Measurements from ENCODE around the gene DOCK4.
"Not testable (repeated sequence)": the region's sequence is repeated elsewhere in the genome, so short reads cannot be mapped to it uniquely, and the experiment has no call there.

The DOCK4 gene

DNA sequence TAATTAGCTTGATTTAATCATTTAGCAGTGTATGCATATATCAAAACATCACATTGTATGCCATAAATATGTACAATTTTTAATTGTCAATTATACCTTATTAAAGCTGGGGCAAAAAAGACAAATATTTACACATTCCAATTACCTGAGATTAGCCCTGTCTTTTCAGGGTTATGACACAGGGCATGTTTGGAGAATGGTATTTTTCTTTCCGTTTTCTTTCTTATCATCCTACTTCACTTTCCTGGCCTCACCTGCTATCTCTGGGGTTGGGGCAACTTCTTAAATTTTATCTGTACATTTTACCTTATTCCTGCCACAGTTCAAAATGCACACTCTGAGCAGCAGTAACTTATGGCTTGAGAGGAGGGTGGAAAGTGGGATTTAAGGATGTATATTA, 285.9 kb downstream of the DOCK4 start:
- no peak for DNase-seq

DNA sequence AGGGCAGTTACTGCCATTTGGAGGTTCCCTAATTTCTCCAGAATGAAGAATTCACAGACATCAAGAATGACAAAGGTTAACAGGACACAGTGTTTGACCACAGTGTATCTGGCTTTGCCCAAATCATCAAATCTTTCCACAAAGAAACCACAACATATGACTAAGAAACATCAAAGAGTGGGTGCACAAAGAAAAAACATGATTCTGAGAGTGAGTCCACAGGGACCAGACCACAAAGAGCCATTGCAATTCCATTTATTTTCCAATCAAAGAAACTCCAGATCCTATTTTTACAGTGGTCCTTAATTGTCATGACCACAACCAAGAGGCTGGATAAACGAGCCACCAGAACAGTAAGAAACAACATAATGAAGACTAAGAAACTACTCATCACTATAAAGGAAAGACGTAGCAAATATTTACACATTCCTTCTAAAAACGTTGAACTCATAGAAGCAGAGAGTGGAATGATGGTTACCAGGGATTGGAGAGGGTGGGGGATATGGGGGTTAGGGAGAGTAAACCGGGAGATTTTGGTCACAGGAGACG, 286.5 kb downstream of the DOCK4 start:
- no peak for DNase-seq

DNA sequence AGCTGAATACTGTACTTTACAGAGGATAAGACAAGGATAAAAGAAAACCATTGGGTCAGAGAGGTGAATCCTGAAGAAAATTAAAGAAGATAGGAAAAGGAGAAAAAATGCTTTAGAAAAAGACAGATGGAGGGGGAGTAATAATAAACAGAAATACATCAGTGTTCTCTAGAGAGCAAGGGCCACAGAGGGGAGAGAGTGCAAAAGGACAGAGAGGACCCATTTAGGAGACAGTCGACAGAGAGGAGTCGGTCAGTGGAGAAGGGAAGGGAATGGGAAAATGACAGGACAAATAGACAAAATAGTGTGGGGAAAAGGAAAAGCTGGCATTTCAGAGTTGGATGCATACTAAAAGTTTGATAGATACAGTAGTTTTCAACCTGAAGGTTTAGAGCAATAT, 287.0 kb downstream of the DOCK4 start:
- DNase-seq, result no peak

DNA sequence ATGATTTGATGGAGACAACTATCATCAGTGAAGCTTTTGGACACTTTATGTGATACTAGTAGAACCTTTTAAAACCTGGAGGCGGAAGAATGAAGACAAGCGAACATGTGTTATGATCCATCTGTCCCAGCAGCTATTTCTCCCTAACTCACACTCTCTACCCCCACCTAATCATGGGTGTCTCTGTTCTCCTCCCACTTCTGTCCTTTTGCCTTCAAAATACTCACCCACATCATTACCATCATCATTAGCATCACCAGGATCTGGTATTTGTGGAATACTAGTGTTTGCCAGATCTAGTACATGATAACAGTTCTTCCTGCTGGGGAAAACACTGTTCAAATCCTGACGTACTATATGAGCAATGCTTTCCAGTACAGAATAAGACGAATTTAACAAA, 287.7 kb downstream of the DOCK4 start:
- no peak for DNase-seq

DNA sequence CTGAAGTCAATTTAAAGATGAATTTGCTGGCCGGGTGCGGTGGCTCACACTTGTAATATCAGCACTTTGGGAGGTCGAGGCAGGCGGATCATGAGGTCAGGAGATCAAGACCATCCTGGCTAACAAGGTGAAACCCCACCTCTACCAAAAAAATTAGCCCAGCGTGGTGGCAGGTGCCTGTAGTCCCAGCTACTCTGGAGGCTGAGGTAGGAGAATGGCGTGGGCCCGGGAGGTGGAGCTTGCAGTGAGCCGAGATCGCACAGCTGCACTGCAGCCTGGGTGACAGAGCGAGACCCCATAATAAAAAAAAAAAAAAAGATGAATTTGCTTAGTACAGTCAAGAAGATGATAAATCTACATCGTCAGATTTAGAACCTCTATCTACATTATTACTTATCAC, 288.8 kb downstream of the DOCK4 start:
- DNase-seq, result not testable (repeated sequence)

DNA sequence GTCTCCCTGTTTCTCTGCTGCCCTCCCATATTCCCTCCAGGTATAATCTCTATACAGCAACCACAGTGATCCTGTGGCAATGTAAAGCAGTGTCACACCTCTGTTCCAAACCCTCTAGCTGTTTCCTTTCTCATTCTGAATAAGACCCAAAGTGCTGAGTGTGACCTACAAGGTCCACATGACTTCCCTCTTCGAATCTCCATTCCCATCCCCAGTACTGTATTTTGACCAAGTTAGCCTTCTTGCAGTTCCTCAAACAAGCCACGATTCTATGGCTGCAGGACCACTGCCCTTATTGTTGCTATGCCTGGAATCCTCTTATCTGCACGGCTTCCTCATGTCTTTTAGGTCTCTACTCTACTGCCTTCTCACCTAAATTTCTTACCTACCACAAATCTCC, 291.9 kb downstream of the DOCK4 start:
- no peak for DNase-seq

DNA sequence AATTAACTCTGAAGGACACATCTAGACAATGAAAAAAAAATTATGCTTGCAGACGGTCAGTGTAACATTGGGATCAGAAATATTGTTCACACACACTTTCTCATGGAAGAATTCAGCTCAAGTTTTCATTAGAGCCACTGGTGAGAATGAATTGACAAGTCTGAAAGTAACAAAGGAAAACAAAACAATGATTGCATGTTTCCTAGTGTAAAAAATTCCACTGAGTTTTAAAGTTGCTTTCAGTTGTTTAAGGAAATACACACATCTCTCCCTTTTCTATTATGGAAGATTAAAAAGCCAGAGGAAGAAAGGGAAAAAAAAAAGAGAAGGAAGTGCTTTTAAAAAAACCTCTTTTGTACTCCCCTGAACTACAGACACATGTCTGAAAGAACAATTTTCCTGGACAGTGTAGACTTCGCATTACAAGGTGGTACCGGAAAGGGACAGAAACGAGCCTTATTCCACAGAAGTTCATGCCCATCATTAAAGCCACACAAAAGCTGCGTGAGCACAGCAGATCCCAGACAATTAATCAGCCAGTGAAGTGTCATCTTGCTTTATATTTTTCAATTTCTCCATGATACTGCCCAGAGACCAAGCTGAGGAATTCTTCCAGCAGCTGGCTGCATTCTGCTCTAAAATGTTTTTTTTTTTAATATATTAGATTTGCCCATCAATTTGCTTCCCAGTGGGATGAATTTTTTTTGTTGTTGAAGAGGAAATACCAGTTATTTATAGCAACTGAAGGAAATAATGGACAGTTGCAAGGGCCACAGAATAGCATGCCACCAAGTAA, 294.8 kb downstream of the DOCK4 start:
- DNase-seq, result no peak

DNA sequence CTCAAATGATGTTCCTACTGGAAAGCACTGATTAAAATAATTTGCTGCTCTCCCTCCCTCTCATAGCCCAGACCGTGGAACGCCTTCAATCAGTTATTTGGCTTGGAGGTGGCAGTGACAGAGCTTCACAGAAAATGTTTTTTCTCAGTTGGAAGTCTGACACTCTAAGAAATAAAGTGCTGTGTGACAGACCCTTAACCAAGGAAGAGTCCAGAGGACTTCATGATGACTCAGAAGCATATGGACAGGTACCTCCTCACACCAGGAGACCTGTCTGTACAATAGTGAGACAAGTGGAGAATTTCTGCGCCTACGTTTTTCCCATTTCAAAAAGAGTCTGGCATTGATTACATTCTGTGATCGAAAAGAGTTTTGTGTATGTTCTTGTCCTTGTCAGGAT, 295.5 kb downstream of the DOCK4 start:
- DNase-seq, result no peak

DNA sequence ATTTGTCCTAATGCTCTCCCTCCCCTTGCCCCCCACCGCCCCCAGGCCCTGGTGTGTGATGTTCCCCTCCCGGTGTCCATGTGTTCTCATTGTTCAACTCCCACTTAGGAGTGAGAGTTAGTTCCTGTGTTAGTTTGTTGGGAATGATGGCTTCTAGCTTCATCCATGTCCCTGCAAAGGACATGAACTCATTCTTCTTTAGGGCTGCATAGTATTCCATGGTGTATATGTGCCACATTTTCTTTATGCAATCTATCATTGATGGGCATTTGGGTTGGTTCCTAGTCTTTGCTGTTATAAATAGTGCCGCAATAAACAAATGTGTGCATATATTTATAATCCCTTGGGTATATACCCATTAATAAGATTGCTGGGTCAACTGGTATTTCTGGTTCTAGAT, 297.5 kb downstream of the DOCK4 start:
- DNase-seq, result not testable (repeated sequence)

DNA sequence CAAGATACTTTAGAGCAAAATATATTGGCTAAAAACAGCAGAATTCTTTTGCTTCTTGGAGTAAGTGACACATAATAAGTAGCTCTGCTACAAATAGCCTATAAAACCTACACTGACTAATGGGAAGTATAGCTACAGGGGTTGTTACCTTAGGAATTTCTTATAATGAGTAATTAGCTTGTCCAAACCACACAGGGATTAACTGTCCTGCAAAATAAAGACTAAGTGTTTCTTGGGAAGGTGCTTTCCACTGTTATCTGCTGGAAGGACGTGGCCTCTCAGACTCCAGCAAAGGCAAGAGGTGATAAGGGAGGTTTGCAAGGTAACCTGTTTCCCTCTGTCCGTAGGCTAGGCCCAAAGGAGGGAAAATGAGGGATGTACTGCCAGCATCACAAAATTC, 302.4 kb downstream of the DOCK4 start:
- DNase-seq, result no peak

DNA sequence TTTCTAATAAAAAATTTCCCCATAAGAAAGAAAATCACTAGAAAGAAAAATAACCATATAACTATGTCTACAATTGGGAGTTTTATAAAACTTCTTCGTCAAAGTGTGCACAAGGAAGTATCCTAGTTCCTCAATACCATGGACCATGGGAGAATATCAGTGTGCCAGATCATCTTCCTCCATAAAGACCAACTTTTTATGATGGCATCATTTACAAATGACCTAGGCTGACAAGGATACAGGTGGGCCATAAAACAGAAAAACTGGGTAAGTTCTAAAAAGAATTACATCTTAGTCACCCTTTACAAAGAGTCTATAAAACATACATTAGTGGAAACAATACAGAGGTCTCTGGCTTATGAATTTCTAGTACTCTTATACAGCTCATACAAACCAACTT, 303.2 kb downstream of the DOCK4 start:
- no peak for DNase-seq

DNA sequence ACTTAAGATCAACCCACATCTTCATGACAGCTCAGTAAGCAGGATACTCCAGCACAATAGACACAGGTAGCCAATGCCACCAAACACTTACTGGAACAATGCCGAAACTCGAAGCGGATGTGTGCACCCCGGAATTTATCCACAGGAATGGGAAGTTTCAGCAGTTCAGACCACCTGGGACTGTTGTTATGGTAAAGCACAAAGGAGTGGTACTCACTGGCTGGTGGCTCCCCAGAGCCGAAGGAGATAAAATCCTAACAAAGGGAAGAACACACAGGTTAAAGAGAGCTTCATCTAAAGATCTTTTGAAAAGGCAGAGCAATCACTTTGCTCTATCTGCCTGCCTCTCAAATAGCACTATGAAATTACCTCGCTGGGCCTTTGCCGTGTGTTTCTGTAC, 305.9 kb downstream of the DOCK4 start:
- no peak for DNase-seq

DNA sequence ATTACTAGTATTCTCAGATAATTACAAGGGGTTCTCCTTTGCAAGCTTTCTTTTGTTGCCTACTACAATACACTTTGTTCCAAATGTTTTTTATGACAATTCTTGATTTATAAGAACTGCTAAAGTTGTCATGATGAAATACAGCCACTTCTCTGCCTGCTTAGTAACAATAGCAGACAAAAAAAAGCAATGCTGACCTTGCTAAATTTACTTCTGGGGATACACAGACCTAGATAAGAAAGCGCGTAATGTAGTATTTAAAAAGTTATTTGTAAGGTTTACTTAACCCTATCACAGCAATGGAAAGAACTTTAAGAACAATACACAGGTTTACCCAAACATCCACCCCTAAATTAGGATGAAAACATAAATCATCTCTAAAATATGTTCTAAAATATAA, 311.1 kb downstream of the DOCK4 start:
- DNase-seq, result no peak

DNA sequence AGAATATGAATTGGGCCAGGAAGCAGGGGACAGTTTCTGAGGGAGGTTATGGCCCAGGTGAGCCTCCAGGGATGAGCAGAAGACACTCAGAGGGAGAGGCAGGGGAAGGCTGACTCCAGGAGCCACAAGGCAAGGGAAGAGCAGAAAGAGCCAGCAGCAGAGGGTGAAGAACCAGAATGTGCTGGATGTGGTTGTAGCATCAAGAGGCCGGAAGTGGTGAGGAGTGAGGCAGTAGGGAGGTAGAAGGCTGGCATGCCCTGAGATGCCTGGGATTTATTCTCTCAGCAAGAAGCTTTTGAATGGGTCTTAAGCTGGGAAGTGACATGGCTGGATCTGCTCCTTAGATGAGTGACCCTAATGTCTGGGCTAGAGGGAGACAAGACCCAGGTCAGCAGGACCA, 311.7 kb downstream of the DOCK4 start:
- no peak for DNase-seq

DNA sequence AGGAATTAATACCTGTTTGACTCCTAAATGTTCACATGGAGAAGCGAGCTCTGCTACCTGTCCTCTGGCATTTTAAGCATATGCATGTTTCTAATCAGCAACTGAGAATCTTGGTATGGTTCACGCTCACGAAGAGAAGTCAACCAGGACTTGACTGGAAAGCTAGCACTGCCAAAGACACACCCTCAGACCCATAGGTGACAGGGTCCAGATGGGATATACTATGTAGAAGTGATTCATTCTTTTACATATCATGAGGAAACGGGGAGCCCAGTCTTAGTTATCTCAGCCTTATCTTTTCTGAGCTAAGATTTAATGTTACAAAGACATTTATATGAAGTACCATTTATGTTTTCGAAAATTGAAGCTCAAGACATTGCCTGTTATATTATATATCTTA, 313.0 kb downstream of the DOCK4 start:
- DNase-seq, result no peak

DNA sequence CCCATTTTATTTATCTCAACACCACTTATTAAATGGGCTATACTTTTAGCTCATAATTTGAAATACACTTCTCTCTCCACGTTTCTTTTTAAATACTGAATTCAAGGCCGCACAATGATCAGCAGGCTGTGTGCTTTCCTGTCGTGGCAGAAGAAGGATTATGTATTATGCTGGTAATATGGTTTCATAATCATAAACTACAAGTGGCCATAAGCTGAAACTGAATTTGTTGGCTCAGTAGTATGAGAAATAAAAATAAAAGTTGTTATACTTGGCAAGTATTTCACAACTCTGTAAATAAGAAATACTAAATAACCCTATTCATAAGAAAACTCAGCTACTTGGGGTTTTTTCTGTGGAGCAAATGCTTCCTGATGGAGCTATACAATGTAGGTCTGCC, 313.6 kb downstream of the DOCK4 start:
- DNase-seq, result no peak

DNA sequence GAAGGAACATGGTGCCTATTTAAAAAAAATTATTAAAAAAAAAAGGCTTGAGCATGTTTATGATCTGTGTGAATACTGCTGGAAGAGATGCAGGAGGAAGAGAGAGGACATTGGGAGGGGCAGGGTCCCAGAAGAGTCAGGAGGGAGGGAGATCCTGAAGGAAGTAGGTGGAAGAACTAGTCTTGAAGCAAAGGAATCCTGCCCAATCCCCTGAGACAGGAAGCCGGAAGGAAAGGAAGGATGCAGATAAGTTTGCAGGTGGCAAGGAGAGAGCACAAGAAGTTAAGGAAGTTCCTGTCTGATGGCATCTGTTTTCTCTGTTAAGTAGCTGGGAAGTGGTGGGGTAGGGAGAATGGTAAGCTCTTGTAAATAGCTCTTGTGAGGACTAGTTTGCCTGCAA, 318.5 kb downstream of the DOCK4 start:
- DNase-seq, result no peak

DNA sequence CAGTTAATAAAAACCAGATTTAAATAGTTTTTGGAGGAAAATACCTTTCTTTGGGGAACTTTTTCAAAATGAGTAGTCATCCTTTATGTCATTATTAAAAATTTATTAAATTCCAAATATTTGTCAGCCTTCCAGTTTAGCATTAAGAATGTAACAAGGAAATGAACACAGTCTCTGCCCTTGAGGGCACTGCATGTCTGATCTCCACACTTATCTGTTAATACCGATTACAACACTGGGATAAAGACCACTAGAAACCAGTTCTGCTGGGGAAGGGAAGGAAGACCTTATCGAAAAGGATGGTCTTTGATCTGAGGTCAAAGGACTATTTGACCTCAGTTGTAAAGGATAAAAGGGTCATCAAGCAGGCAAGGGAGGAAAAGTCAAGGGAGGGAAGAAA, 320.0 kb downstream of the DOCK4 start:
- DNase-seq, result no peak

DNA sequence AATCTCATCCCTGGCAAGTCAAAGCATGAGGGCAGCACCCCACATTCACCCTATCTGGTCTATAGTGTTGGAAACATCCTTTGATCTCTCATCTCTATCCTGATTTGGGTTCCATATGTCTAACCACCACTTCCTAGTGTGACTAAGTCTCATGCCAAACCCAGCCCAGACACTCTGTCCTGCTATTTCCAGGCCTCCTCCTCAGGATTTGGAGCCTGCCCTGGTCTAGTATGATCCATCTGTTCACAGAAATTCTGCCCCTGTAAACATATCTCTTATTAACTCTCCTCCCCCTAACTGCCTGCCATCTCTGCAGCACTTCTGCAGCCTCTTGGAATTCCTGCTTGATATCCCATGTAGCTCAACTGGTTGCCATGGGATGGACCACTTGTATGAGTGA, 323.0 kb downstream of the DOCK4 start:
- DNase-seq, result no peak

DNA sequence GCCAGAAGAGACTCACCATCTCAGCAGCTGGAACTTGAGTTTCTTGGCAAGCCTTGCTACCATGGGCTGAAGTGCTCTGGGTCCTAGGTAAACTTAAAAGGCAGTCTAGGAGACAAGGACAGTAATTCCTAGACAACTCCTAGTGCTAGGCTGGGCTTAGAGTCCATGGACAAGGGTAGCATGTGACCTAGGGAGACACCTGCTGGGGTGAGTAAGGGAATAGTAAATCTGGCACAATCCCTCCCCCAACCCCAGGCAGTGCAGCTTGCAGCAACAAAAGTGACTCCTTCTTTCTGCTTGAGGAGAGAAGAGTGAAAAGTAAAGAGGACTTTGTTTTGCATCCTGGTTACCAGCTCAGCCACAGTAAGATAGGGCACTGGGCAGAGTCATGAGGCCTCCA, 327.4 kb downstream of the DOCK4 start:
- no peak for DNase-seq

DNA sequence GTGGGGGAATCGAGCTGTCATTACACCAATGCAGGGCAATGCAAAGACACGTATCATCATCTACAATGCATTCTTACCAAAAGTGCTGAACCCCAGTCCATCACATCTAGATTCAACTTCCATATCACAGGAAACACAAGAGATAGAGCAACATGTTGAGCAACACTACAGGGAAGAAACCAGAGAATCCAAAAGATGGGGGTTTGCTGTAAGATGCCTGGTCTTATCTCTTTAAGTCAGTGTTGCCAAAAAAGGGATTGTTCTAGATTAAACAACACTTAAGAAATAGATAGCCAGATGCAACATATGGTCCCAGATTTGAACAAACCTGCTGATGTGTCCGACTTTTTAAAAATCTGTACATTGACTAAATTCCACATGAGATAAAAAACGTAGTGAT, 328.3 kb downstream of the DOCK4 start:
- DNase-seq, result no peak

DNA sequence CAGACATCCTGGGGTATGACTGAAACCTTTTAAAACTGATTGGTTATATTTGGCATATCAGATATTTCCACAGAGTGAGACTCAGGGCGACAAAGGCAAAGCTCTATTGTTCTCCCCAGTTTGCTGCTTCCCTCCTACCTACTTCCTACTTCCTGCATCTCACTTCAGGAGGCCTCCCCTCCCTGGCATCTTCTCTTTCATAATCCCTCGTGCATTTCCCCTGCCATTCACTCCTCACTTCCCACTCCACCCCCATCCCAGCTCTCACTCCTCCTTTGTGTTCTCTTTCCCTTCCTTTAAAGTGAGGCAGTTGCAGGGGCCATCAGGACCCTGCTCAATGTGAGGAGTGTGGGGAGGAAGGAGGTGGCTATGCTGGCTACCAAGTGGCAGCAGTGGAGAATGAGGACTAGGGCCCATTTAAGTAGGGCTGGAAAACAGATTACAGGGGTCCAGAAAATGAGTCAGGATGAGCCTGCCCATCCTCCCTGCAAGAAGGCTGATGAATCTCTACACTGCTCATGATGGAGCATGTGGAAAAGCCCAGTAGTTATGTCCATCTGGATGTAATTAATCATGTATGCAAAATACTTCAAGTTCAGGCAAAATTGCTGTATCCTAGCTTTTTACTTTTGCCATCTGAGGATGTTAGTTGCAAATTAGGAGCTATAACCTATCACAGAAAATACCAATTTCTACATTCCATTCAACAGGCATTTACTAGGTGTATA, 332.1 kb downstream of the DOCK4 start:
- no peak for DNase-seq

DNA sequence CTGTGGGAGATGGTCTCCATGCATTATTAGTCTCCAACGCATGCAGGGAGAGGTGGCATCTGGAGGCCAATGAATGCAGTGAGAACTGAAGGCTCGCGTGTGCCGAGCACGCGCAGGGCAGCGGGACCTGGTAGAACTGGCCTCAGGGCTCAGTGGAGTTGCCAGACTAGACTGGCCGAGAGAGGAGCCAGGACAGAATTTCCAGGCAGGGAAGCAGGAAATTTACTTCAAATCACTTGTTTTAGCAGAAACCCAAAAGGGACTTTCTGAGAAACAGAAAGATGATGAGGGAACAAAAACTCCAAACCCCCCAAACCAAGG, 332.9 kb downstream of the DOCK4 start:
- no peak for DNase-seq

DNA sequence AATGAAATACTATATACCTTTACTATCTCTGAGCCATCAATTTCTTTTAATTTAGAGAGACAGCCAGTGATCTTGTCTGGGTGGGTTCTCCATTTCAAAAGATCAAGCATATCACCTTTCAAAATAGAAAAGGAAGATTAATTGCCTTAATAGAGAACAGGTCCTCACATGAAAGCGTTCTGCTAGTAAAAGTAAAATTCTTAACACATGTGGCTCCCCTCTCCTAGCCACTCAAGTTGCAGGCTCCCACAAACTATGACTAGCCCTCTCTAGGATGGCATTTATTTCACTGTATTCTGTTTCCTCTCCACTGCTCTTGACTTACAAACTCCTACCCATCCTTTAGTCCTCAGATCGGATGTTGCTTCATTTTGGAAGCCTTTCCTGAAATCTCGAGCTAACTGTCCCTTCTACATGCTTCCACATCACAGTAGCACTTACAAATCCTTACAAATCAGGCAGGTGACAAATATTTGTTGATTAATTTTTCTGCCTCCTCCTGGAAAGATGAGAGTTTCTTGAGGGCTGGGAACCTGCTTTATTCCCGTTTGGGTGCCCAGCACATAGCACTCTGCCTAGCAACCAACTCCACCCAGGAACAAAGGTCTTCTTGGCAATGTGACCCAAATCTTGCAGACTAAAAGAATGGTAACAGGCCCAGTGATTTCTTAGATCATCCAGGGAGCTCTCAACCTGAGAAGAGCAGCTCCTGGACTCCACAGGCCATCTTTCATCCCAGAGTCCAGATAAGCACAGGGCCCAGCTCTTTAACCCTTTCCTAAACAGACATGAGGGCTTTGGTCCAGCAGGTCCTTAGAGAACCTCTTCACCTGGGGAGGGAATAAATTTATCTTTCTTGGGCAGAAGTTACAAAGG, 333.5 kb downstream of the DOCK4 start:
- no peak for DNase-seq

Measured in right forelimb (tissue), 1 donor.